ENCODE results near the gene IVD.

- no peak for TF ChIP-seq CTCF (conservative IDR thresholded peaks at IDR 0.05; ENCODE audit: low read depth, low read length)
- no peak for TF ChIP-seq EZH2 (IDR thresholded peaks at IDR 0.05; ENCODE audit: borderline replicate concordance, low read depth, low read length, poor library complexity, severe bottlenecking)
Measured at GRCh38 chr15:40379853-40380252, 25.7 kb upstream of the IVD start.
